Measurements from ENCODE around the gene TDRD9.

The TDRD9 gene

GRCh38 chr14:104069541-104069940 lies 141.3 kb downstream of the TDRD9 start:
- no peak for DNase-seq

DNA sequence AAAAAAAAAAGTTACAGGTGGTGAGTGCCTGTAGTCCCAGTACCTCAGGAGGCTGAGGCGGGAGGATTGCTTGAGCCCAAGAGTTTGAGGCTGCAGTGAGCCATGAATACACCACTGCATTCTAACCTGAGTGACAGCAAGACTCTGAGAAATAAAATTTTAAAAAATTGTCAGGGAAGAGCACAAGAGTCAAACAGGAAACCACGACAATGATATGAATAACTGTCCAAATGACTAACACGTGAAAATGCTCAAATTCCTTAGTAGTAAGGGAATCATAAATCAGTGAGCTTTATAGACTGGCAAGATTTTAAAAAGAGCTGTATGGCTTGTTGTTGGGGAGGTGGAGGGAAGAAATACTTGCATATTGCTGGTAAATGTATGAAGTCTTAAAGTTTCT lies 144.3 kb downstream of the TDRD9 start:
- no peak for DNase-seq

- DNase-seq: no peak
These were observed 145.5 kb downstream of the TDRD9 start for GRCh38 chr14:104073764-104074163.

GRCh38 chr14:104075530-104076151 lies 147.4 kb downstream of the TDRD9 start:
- DNase-seq: no peak

DNA sequence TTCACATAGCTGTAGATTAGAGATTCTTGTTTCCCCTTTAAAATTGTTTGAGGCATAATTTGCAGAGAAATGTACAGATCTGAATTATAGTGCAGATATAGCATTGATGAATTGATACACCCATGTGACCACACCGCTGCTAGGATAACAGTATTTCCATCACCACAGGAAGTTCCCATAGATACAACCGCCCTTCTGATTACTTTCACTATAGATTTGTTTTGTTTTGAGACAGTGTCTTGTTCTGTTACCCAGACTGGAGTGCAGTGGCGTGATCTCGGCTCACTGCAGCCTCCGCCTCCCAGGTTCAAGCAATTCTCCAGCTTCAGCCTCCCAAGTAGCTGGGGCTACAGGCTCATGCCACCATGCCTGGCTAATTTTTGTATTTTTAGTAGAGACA lies 148.5 kb downstream of the TDRD9 start:
- no peak for DNase-seq

DNA sequence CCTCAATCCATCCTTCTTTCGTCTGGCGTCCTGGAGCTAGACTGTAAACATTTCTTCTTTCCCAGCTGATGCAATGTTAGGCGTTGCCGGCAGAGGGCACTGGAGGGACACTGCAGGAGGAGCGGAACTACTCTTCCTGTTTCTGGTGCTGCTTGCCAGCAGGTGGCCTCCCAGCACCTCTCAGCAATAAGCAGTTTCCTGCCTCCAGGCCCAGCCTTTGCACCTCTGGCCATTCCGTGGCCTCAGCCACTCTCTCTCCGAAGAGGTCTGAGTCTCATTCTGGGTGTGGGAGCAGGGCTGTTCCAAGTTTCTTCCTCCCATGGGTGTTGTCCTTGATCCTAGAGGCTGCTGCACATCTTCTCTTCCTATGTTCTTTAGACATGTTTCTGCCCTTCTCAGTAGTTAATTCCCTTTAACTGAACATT lies 149.8 kb downstream of the TDRD9 start:
- peak; percentile 84 for DNase-seq

- DNase-seq: no peak
These were observed 152.4 kb downstream of the TDRD9 start for GRCh38 chr14:104080376-104081260.

- DNase-seq: no peak
These were observed 153.1 kb downstream of the TDRD9 start for GRCh38 chr14:104081261-104081835.

- no peak for DNase-seq
These were observed 153.8 kb downstream of the TDRD9 start for GRCh38 chr14:104081951-104082464.

DNA sequence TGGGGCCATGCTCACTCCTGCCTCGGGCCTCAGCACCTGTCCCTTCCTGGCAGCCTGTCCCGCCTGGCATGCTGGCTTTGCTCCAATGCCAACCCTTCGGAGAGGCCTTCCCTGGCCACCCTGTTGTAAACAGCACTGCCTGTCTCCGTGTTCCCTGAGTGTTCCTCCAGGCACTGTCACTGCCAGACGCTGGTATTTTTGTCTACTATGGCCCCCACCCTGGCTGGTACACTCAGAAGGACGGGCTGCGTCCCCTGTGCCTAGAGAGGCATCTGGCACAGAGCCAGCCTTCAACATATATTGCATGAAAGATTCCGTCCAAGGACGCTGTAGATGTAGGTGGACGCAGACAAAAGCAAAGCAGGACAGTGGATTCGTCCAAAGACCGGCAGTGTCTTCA lies 154.6 kb downstream of the TDRD9 start:
- no peak for DNase-seq

DNA sequence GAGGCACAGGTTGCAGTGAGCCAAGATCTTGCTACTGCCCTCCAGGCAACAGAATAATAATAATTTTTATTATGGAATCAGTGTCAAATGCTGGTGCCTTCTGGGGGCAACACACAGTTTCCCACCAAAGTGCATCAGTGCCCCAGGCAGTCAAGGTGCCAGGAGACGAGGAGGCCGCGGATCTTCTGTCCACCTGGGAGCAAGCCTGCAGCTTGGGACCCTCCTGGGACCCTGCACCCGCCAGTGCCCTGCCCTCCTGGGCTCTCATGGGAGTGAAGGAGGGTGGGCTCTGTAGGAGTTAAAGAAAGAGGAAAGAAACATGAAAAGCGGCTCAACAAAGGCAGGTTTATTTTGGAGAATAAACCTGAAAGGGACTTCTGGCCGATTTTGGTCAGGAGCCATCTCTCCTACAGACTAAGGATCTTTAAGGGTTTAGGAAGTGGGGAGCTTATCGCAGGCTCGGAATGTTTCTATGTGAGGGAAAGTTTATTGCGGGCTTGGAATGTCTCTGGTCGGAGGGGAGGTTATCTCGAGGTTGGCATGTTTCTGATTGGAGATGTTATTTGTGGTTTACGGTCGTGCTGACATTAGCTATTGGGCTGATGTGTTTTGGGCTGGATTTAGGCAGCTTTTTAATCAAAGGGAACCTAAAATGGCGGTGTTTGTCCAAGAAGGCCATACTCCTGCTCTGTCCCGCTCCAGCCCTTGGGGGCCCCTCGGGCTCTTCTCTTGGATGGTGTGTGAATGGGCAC lies 156.2 kb downstream of the TDRD9 start:
- DNase-seq: no peak

- DNase-seq: no peak
These were observed 157.0 kb downstream of the TDRD9 start, which contains the start of gene ASPG for GRCh38 chr14:104085032-104085888. Gene ASPG (plus strand): TSS chr14:104085700. CDS start chr14:104085771, 71 bp downstream.

GRCh38 chr14:104085889-104086201 lies 157.6 kb downstream of the TDRD9 start:
- no peak for DNase-seq

GRCh38 chr14:104086210-104086660 lies 158.0 kb downstream of the TDRD9 start:
- no peak for DNase-seq

GRCh38 chr14:104086661-104087461 lies 158.6 kb downstream of the TDRD9 start:
- DNase-seq: no peak

GRCh38 chr14:104087505-104087904 lies 159.2 kb downstream of the TDRD9 start:
- no peak for DNase-seq

- no peak for DNase-seq
These were observed 160.0 kb downstream of the TDRD9 start for GRCh38 chr14:104087981-104088850.

- no peak for DNase-seq
These were observed 162.0 kb downstream of the TDRD9 start for GRCh38 chr14:104090071-104090748.
